ENCODE measurements around the gene TNFRSF19. TPM values are rescaled to one million over a fixed set of nuclear protein-coding genes. Genes with fewer than 3 reads are reported as not detected.

Gene TNFRSF19
- total RNA-seq, 1 donor from 2014 or later: 31.3 TPM

- peaks cover 1% of the 10 kb centered on the region for H3K36me3 ChIP-seq (ENCODE audit: control insufficient read depth, insufficient read depth, low read length)
- DNase-seq (ENCODE audit: low read depth): no peak
Measured at GRCh38 chr13:23619068-23619855, 49.0 kb downstream of the TNFRSF19 start.

GRCh38 chr13:23620211-23620610, 50.0 kb downstream of the TNFRSF19 start:
- Histone ChIP-seq H3K4me3 (ENCODE audit: low read depth, low read length) (no peak overlapping the region), H3K27me3 (ENCODE audit: control insufficient read depth, insufficient read depth, low read length) (no peaks in the 10 kb centered on the region), H3K36me3 (ENCODE audit: control insufficient read depth, insufficient read depth, low read length) (peaks cover 1% of the 10 kb centered on the region)
- no peak for DNase-seq (ENCODE audit: low read depth)
- TF ChIP-seq, protein P1, sequence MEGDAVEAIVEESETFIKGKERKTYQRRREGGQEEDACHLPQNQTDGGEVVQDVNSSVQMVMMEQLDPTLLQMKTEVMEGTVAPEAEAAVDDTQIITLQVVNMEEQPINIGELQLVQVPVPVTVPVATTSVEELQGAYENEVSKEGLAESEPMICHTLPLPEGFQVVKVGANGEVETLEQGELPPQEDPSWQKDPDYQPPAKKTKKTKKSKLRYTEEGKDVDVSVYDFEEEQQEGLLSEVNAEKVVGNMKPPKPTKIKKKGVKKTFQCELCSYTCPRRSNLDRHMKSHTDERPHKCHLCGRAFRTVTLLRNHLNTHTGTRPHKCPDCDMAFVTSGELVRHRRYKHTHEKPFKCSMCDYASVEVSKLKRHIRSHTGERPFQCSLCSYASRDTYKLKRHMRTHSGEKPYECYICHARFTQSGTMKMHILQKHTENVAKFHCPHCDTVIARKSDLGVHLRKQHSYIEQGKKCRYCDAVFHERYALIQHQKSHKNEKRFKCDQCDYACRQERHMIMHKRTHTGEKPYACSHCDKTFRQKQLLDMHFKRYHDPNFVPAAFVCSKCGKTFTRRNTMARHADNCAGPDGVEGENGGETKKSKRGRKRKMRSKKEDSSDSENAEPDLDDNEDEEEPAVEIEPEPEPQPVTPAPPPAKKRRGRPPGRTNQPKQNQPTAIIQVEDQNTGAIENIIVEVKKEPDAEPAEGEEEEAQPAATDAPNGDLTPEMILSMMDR (IDR thresholded peaks at IDR 0.05; ENCODE audit: insufficient read depth, low read length, poor library complexity, severe bottlenecking): no peak

More at GRCh38 chr13:23619068-23619855, 49.0 kb downstream of the TNFRSF19 start:
- TF ChIP-seq, protein P1 (IDR thresholded peaks at IDR 0.05; ENCODE audit: insufficient read depth, low read length, poor library complexity, severe bottlenecking): no peak
- no peaks in the 10 kb centered on the region for H3K27me3 ChIP-seq (ENCODE audit: control insufficient read depth, insufficient read depth, low read length)
- no peak overlapping the region for H3K4me3 ChIP-seq (ENCODE audit: low read depth, low read length)

- DNase-seq (ENCODE audit: low read depth): no peak
- no peak overlapping the region for H3K4me3 ChIP-seq (ENCODE audit: low read depth, low read length)
- no peaks in the 10 kb centered on the region for H3K27me3 ChIP-seq (ENCODE audit: control insufficient read depth, insufficient read depth, low read length)
- TF ChIP-seq, protein P1 (IDR thresholded peaks at IDR 0.05; ENCODE audit: insufficient read depth, low read length, poor library complexity, severe bottlenecking): no peak
- peaks cover 1% of the 10 kb centered on the region for H3K36me3 ChIP-seq (ENCODE audit: control insufficient read depth, insufficient read depth, low read length)
Measured at GRCh38 chr13:23620613-23621315, 50.6 kb downstream of the TNFRSF19 start.

DNA sequence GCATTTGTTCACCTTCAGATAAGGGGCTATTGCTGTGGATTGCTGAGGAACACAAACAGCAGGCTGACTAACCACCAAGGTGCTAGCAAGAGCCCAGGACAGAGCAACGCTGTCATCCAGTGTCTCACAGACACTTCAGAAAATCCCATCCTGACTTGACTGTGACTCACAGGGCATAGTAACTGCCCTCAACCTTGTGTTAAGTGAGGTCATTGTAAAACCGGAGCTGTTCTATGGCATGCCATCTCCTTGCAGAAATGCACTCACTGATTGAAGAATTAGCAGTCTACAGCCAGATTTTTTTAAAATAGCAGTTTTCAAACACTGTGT, 51.1 kb downstream of the TNFRSF19 start:
- Histone ChIP-seq H3K36me3 (ENCODE audit: control insufficient read depth, insufficient read depth, low read length) (peaks cover 1% of the 10 kb centered on the region), H3K4me3 (ENCODE audit: low read depth, low read length) (no peak overlapping the region), H3K27me3 (ENCODE audit: control insufficient read depth, insufficient read depth, low read length) (no peaks in the 10 kb centered on the region)
- DNase-seq (ENCODE audit: low read depth): peak; percentile 97
- TF ChIP-seq, protein P1 (IDR thresholded peaks at IDR 0.05; ENCODE audit: insufficient read depth, low read length, poor library complexity, severe bottlenecking): no peak

DNA sequence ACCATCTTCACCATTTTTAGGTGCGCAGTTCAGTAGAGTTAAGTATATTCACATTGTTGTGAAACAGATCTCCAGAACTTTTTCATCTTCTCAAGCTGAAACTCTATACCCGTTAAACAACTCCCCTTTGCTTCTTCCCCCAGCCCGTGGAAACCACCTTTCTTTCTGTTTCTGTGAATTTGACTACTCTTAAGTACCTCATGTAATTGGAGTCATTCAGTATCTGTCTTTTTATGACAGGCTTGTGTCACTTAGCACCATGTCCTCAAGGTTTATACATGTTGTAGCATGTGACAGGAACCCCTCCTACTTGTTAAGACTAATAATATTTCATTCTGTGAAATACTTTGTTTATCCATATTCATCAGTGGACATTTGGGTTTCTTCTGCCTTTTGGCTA, 52.8 kb downstream of the TNFRSF19 start:
- no peak for DNase-seq (ENCODE audit: low read depth)
- Histone ChIP-seq H3K4me3 (ENCODE audit: low read depth, low read length) (no peak overlapping the region), H3K27me3 (ENCODE audit: control insufficient read depth, insufficient read depth, low read length) (no peaks in the 10 kb centered on the region), H3K36me3 (ENCODE audit: control insufficient read depth, insufficient read depth, low read length) (peaks cover 1% of the 10 kb centered on the region)
- TF ChIP-seq, protein P1 (IDR thresholded peaks at IDR 0.05; ENCODE audit: insufficient read depth, low read length, poor library complexity, severe bottlenecking): no peak

Data from kidney epithelial cell (primary cell).